GM19438 (cell line): Measurements from ENCODE around the gene ITGA7.

ENCODE experiments used
- ATAC-seq: cut with Tn5 transposase; IDR thresholded peaks from one replicate; pipeline ENCODE4 v1.9.1; 2021; ENCODE audit warnings: low read depth; ENCODE audit not compliant: unreplicated experiment

The ITGA7 gene

GRCh38 chr12:55704824-55705718, 2.6 kb downstream of the ITGA7 start:
- ATAC-seq, result no peak

- no peak for ATAC-seq
Observed at GRCh38 chr12:55703901-55704761, 3.6 kb downstream of the ITGA7 start.

GRCh38 chr12:55703288-55703687, 4.4 kb downstream of the ITGA7 start:
- ATAC-seq, result no peak

- no peak for ATAC-seq
Observed at GRCh38 chr12:55702861-55703260, 4.8 kb downstream of the ITGA7 start.

- ATAC-seq, result no peak
Observed at GRCh38 chr12:55700255-55701018, 7.3 kb downstream of the ITGA7 start.

- ATAC-seq, result no peak
Observed at GRCh38 chr12:55699471-55700055, 8.1 kb downstream of the ITGA7 start.

GRCh38 chr12:55698965-55699364, 8.7 kb downstream of the ITGA7 start:
- no peak for ATAC-seq

GRCh38 chr12:55698241-55698955, 9.3 kb downstream of the ITGA7 start:
- ATAC-seq, result no peak

GRCh38 chr12:55697686-55698085, 10.0 kb downstream of the ITGA7 start:
- no peak for ATAC-seq

GRCh38 chr12:55696796-55697462, 10.8 kb downstream of the ITGA7 start:
- ATAC-seq, result no peak

GRCh38 chr12:55696141-55696540, 11.6 kb downstream of the ITGA7 start:
- no peak for ATAC-seq

GRCh38 chr12:55695349-55695748, 12.4 kb downstream of the ITGA7 start:
- no peak for ATAC-seq

GRCh38 chr12:55694651-55695050, 13.1 kb downstream of the ITGA7 start:
- no peak for ATAC-seq

- no peak for ATAC-seq
Observed at GRCh38 chr12:55694188-55694515, 13.6 kb downstream of the ITGA7 start.

GRCh38 chr12:55693323-55694187, 14.1 kb downstream of the ITGA7 start:
- no peak for ATAC-seq

GRCh38 chr12:55692631-55693322, 14.9 kb downstream of the ITGA7 start:
- ATAC-seq, result no peak

- ATAC-seq, result no peak
Observed at GRCh38 chr12:55688716-55689655, 18.7 kb downstream of the ITGA7 start.
